Stimulated activated CD4-positive, alpha-beta T cell treated with anti-CD3 and anti-CD28 coated beads, TNF-alpha, amount 100 ng/mL, for 24 hours (primary cell): ENCODE data around the gene BOK.
"Not testable (repeated sequence)": the region's sequence is repeated elsewhere in the genome, so short reads cannot be mapped to it uniquely, and the experiment has no call there.

Source experiments
- DNase-seq, 3 experiments: peaks; one replicate each; pipeline ENCODE4 v3.0.0-alpha.2; 2020; ENCODE audit warnings: low read depth in 3 of 3

The BOK gene

DNA sequence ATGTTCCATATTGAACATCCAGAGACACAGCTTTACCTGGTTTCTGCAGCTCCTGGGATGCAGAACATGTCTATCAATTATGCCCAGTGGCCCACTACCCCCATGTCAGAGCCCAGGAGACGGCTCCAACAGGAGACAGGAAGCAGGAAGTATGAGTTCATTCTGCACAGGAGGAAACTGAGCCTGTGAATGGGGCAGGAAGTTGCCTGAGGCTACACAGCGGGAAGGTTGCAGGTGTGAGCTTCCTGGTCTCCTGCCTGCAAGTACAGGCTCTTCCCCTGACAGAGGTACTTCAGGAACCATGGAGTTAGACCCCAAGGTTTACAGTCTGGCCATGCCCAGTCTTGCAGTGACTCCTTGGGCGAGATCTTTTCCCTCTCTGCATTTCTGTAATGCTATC lies 2.8 kb upstream of the BOK start:
- no peak for DNase-seq

DNA sequence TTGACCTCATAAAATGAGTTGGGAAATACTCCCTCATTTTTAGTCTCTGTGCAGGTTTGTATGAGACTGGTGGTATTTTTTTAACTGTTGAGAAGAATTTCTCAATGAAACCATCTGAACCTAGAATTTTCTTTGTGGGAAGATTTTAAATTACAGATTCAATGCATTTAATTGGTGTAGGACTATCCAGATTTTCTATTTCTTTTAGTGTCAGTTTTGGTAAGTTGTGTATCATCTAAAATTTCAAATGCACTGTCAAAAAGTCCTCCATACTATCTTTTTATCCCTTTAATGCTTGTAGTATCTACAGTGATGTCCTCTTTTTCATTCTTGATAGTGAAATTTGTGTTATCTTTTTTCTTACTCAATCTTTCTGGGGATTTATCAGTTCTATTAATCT lies 1.8 kb upstream of the BOK start:
- no peak for DNase-seq

DNA sequence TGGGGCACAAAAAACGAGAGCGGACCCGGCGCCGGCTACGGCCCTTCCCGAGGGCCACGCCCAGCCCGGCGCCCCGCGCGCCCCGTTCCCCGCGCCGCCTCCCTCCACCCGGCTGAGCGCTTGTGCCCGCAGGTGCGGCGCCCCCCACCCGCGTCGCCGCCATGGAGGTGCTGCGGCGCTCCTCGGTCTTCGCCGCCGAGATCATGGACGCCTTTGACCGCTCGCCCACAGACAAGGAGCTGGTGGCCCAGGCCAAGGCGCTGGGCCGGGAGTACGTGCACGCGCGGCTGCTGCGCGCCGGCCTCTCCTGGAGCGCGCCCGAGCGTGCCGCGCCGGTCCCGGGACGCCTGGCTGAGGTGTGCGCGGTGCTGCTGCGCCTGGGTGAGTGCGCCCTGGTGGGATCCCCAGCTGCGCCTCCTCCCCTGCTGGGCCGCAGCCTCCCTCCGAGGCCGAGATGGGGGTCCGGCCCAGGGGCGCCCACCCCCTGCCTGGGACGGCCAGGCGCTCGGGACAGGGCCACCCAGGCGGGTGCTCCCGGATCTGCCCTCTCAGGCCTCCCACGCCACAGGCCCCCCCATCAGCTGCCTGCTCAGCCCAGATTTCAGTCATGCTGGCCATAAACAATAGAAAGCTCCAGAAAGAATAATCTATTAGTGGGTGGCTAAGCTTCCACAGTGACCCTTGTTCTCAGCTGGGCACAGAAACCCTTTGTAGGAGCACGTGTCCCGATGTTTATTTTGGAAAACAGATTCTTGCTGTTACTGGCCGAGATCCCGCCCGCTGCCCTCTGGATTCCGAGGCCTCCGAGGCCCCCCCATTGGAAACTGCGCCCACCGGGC lies 997 bp downstream of the BOK start:
- no peak for DNase-seq

DNA sequence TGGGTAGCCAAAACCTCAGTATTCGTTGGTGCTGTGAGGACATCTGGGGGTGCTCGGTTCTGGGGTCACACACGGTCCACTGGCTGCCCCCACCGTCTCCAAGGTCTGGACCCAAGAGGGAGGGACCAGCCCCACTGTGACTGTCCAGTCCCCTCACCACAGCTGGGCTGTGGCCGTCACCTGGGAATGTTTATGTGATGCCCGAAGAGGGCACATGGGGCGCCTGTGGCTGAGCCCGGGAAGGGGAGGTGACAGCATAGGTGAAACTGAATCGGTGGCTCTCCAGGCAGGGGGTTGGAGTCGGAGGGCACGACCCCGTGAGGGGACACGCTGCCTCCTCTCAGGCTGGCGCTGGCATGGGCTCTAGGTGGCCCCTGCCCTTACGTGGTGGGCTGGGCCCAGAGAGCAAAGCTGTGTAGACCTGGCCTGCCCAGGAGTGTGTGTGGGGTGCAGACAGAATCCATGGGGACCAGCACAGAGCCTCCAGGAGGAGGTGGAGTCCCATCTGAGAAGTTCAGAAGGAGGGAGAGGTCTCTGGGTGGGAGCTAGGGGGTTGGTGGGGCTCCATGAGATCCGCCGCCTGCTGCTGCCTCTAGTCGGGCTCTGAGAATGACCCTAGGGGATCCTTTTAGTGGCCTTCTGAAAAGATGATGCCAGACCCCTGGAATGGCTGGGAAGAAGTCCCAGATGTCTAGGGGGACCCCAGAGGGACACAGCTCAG lies 1.8 kb downstream of the BOK start:
- DNase-seq = no peak

DNA sequence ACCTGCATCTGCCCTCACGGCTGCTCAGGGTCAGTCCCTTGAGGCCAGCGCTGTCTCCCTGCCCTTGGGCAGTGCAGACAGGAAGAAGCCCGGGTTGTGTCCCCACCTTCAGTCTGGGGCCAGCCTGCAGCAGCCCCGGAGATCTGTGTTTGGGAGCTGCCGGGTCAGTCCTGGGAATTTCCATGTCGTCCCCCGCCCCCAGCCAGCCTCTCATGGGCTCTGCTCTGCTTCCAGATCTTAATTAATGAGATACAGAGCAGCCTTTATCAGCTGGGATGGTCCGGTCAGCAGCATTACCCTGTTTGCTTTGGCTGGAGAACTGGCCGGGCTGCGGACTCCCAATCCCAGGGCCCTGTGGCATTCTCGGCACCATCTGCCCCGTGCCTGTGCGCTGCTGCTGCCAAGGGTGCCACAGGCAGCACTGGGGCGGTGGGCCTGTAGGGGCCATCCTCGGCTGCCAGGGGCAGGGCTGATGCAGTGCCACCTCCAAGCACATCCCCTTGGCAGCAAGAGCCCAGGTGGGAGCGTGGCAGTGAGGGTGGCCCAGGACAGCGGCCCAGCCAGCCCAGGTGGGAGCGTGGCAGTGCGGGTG lies 2.4 kb downstream of the BOK start:
- no peak for DNase-seq

DNA sequence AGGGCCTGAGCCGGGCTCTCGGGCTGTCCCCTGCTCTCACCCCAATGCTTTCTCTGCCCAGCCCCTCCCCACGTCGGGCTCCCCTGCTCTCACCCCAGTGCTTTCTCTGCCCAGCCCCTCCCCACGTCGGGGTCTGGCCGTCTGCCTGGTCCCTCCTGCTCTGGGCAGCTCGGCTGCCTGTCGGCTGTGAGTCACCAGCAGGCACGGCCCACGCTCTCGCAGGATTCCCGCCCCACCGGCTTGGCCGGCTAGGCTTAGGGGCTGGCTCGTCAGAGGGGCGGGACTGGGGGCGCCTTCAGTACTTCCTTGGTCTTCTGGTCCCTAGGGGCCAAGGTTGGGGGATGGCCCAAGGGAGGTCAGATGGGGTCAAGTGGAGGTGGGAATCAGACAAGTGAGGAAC lies 3.3 kb downstream of the BOK start:
- no peak for DNase-seq

DNA sequence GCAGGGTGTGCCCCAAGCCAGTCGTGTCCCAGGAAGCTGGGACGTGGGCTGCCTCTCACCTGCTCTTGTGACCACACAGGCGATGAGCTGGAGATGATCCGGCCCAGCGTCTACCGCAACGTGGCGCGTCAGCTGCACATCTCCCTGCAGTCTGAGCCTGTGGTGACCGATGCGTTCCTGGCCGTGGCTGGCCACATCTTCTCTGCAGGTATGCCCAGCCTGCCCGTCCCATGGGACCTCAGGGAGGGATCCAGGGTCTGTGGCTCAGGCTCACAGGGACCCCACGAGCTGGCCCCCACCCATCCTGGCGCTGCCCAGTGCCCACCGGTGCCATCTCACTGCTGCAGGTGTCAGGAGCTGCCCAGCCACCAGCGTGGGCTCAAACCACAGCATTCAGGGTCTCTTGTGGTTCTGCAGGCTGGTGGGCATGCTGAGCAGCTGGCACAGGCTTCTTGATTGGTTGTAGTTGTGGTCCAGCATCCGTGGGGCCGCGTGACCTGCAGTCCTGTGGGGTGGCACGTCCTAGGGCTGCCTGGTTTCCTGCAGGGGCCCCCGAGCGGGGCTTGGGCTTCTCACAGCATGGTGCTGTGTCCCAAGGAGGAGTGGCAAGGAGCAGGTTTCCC lies 3.8 kb downstream of the BOK start:
- DNase-seq = no peak

DNA sequence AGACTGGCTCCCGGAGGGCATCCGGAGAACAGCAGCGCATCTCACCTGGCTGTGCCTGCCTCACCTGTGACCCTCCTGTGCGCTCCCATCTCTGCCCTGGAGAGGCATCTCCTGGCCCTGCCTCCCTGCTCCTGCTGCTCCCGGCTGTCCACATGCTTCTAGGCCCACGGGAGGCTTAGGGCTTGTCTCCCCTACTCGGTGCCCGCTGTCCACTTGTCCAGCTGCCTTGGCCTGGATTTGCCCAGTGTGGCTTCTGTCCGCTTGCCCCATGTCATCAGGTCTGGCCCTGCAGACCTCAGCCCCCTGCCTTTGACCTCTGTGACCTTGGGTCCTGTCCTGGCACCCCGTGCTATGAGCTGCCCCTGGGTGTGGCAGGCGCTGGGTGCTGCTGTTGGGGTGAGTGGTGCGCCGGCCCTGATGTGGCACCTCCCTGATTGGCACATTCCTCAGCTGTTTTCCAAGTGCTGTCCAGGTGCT lies 4.5 kb downstream of the BOK start:
- DNase-seq = no peak

DNA sequence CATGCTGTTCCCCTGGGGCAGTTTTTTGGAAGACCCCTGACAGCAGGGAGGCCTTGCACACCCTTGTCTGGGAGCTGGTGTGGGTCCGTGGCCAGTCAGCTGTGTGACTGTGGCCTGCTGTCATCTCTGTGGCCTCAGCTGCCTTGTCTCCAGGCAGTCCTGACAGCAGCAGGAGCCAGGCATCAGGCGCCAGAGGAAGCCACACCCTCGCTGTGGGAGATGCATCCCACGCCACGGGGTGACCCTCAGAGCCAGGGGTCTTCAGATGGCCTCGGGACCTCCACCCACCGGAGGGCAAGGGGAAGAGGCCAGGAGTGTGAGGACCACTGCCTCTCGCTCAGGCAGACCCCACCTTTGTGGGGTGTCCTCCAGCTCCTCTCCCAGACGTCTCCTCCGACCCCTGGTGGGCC lies 5.0 kb downstream of the BOK start:
- DNase-seq = no peak

DNA sequence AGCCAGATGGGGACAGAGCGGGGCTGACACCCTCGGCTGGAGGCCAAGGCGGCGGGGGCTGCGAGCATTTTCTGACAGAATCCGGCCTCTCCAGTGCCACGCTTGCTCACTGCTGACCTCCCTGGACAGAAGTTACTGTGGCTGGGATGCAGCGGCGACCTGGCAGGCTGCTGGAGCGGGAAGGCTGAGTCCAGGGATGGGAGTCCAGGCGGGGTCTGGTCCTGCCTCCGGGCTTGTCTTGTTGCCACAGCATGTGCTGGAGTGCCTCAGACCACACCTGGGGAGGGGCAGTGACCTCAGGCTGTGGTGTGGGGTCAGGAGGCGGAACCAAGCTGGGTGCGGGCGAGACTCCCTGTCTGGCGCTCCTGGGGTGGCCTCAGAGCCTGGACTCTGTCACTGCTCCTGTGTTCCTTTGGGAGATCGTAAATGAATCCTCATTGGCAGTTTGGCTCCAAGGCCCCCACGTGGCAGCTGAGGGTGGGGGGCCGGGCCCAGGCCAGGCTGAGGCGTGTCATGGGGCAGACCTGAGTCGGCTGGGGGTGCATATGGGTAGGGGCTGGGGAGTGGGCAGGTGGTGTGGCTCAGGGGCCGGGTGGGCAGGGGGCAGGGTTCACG lies 5.5 kb downstream of the BOK start:
- DNase-seq = no peak

DNA sequence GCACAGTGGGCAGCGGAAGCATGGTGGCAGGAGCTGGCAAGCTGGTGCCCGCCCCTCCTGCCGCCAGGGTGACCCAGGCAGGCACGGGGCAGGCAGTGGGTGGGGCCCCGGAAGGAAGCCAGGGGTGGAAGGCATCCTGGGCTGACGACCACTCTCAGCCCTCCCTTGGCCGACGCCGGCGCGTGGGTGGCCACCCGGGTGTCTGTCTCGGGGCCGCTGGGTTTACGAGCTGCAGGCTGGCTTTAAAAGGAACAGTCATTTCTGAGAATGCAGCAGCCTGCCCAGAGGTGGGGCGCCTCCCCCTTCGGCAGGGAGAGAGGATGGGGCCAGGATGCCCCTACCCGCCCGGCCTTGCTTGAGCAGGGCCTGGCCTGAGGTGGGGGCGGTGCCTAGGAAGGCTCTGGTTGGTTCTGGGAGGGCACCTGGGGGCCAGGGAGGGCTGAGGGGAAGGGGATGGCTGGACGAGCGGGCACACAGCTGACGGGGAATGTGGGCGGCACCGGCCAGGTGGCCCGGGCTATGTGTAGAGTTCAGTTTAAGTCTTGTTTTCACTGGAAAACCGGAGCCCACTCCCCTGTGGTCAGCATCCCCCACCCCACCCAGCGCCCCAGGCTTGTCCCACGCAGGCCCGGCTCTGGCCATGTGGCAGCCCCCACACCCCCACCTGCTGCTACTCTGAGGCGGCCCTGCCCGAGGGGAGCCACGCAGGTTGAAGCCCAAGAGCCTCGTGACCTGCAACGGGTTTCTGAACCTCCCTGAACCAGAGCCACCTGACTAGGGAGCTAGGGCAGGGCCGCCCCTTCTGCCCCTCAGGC lies 6.3 kb downstream of the BOK start:
- no peak for DNase-seq

DNA sequence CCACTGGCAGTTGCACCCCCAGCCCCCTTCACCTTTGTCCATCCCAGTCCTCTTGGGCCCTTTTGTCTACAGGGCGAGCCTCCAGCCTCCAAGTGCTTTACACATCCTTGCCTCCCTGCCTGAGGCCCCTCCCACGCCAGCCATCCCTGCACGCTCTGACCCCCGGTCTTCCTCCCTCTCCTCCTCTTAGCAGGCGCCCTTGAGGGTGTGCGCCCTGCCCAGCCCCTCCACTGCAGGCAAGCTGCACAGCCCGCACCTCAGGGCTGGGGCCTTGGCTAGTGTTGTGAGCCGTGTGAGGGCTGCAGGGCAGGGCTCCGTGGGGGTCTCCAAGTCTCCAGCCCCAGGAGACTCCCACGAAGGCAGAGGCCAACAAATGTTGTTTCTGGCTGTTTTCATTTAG lies 6.9 kb downstream of the BOK start:
- DNase-seq = no peak

DNA sequence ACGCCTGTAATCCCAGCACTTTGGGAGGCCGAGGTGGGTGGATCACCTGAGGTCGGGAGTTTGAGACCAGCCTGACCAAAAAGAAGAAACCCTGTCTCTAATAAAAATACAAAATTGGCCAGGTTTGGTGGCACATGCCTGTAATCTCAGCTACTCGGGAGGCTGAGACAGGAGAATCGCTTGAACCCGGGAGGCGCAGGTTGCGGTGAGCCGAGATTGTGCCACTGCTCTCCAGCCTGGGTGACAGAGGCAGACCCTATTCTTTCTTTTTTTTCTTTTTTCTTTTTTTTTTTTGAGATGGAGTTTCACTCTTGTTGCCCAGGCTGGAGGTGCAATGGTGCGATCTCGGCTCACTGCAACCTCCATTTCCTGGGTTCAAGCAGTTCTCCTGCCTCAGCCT lies 7.5 kb downstream of the BOK start:
- not testable (repeated sequence) for DNase-seq

DNA sequence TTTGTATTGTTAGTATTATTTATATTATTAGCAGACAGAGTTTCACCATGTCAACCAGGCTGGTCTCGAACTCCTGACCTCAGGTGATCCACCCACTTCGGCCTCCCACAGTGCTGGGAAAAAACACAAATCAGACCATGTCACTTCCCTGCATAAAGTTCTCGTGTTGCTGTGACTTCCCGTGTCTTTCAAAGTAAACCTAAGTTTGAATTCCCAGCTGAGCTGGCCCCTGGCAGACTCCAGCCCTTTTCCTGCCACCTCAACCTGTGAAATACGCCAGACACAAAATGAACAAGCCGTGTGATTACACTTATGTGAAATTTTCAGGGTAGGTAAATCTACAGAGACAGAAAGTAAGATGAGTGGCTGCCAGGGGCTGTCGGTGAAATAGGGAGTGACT lies 7.9 kb downstream of the BOK start:
- no peak for DNase-seq

DNA sequence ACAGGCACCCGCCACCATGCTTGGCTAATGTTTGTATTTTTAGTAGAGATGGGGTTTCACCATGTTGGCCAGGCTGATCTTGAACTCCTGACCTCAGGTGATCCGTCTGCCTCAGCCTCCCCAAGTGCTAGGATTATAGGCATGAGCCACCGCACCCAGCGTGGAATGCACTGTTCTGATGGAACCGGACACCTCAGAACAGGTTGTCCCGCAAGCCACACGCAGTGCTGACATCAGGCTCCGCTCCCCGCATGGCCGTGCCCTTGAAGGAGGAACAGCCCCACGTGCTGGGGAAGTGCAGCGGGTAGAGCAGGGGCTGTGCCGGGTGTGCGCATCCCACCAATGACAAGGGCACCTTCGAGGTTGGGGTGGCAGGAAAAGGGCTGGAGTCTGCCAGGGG lies 8.7 kb downstream of the BOK start:
- DNase-seq = not testable (repeated sequence)

DNA sequence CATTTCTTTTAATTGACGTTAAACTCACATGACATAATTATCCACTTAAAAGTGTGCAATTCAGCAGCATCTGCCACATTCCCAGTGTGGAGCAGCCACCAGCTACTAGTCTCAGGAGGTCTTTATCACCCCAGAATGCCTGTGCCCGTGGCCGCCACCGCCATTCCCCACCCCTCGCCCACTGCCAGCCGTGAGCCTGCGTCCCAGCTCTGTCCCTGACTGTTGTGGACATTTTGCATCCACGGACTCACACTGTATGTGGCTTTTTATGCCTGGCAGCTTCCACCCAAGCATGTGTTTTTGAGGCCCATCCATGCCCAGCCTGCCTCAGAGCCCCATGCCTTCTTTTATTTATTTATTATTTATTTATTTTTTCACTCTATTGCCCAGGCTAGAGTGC lies 9.2 kb downstream of the BOK start:
- no peak for DNase-seq

DNA sequence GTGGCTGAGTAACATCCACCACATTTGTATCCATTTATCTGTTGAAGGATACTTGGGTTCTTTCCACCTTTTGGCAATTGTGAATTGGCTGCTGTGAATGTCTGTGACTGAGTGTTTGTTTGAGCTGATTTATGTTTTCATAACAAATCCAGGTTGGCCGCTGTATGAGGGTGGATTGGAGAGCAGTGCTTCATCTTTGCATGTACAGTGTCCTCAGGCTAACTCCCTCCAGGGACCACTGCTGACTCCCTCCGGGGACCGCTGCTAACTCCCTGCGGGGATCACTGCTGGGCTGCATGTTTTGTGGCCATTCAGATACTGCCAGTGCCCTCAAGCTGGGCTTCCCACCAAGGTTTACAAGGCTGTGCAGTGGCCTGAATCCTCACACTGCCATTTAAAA lies 10.2 kb downstream of the BOK start:
- DNase-seq = no peak

DNA sequence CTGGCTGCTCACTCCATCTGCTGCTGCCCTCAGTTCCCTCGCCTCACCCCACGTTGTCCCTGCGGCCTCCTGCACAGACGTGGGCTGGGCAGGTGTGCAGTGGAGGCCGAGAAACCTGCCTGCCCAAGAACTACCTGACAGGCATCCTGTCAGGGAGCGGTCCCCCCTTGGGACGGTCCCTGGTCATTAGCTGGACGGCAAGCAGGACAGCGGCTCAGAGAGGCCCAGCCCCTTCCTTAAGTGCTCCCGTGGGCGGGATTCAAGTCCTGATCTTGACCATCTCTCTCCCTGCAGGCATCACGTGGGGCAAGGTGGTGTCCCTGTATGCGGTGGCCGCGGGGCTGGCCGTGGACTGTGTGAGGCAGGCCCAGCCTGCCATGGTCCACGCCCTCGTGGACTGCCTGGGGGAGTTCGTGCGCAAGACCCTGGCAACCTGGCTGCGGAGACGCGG lies 11.3 kb downstream of the BOK start:
- no peak for DNase-seq

DNA sequence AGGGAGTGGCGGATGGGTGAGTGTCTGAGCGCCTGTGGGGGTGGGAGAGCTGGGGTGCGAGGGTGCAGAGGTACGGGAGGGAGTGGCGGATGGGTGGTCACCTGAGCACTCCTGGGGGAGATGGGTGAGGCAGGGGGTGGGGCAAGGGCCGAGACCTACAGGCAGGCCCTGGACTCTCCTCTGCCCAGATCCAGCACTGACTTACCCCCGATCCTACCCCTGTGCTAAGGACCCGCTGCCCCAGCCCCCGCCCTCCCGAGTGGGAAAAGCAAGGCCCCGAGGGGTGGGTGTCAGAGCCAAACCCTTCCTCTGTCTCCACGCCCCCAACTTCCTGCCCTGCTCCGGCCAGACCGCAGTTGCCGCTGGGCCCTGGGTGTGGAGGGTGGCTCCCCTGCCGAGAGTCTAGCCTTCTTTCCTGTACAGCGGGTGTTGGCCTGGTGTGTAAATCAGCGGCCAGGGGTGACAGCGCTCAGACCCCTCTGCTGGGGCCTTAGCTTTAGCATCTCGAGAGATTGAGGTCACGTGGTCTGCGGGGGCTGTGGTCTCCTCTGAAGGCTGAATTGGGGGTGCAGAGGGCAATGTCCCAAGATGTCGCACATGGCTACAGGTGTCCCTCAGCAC lies 12.5 kb downstream of the BOK start:
- no peak for DNase-seq

DNA sequence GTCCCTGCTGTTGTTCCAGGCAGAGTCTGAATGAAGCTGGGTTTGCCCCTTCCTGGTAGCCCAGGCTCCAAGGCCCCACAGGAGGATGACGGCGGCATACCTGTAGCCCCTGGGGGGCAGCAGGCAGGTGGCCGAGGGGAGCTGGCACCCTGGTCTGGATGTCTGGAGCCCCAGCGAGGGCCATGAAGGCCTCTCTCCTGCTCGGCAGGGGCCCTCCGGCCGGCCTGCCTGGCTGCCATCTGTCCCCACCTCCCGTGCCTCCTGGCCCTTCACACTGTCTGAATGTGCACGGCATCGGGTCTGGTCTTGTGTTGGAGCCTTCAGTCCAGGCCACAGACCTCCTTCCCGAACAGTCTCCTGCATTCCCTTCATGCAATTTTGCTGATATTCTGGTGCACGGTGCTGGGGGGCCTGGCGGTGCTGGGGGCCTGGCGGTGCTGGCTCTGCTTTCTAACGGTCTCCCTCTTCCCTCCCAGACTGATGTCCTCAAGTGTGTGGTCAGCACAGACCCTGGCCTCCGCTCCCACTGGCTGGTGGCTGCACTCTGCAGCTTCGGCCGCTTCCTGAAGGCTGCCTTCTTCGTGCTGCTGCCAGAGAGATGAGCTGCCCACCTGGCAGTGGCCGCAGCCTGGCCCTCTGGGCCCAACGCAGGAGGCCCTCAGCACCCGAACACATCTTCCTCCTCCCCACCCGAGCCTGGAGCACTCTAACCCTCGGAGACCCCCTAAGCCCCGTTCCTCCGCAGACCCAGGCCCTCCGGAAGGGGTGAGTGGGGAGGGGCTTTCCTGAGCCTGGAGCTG lies 13.5 kb downstream of the BOK start:
- DNase-seq = no peak
